ENCODE results near the gene PARP14.
"Not testable (repeated sequence)": the region's sequence is repeated elsewhere in the genome, so short reads cannot be mapped to it uniquely, and the experiment has no call there.

The PARP14 gene, protein sequence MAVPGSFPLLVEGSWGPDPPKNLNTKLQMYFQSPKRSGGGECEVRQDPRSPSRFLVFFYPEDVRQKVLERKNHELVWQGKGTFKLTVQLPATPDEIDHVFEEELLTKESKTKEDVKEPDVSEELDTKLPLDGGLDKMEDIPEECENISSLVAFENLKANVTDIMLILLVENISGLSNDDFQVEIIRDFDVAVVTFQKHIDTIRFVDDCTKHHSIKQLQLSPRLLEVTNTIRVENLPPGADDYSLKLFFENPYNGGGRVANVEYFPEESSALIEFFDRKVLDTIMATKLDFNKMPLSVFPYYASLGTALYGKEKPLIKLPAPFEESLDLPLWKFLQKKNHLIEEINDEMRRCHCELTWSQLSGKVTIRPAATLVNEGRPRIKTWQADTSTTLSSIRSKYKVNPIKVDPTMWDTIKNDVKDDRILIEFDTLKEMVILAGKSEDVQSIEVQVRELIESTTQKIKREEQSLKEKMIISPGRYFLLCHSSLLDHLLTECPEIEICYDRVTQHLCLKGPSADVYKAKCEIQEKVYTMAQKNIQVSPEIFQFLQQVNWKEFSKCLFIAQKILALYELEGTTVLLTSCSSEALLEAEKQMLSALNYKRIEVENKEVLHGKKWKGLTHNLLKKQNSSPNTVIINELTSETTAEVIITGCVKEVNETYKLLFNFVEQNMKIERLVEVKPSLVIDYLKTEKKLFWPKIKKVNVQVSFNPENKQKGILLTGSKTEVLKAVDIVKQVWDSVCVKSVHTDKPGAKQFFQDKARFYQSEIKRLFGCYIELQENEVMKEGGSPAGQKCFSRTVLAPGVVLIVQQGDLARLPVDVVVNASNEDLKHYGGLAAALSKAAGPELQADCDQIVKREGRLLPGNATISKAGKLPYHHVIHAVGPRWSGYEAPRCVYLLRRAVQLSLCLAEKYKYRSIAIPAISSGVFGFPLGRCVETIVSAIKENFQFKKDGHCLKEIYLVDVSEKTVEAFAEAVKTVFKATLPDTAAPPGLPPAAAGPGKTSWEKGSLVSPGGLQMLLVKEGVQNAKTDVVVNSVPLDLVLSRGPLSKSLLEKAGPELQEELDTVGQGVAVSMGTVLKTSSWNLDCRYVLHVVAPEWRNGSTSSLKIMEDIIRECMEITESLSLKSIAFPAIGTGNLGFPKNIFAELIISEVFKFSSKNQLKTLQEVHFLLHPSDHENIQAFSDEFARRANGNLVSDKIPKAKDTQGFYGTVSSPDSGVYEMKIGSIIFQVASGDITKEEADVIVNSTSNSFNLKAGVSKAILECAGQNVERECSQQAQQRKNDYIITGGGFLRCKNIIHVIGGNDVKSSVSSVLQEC (N-terminal part only)

DNA sequence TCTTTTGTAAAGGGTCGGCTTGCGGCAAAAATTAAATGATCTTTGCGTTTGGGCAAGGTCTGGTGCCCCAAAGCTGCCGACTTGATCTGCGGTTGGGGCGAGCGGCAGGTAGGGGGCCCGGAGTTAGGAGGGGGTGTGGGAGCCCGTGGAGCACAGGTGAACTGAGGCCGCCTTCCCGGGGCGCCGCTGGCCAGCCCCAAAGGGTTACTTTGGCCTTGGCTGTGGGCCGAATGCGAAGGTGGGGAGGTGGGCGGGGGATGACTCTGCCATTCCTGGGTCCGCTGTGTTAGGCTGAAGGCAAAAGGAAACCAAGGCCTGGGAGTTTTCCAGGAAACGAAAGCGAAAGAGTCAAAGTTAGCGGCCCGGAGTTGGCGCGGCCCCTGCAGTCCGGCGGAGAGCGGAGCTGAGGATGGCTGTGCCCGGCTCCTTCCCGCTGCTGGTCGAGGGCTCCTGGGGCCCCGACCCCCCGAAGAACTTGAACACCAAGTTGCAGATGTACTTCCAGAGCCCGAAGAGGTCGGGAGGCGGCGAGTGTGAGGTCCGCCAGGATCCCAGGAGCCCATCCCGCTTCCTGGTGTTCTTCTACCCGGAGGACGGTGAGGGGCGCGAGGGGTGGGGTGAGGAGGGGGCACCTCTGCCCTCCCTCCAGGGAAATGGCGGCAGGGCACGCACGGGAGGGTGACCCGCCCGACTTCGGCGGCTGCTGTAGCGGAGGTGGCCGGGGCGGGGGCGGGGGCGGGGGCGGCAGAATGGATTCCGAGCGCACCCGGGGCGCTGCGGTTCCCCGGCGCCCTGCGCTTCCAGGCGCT, at the start of gene PARP14:
PARP14 (plus strand) TSS at position 365 of the 809 bp plus-strand sequence; CDS start at position 410, 45 bp downstream.
- in situ Hi-C loops (cut with MboI; ENCODE audit: low sequenced_read_pairs) = loop anchor here (10.0 kb wide), 1 partner anchor 126 kb away; no protein-coding TSS in a partner anchor

- in situ Hi-C loops (cut with MboI; ENCODE audit: low sequenced_read_pairs) = no loop called here
Observed at GRCh38 chr3:122635789-122636188, 44.9 kb upstream of the PARP14 start.

DNA sequence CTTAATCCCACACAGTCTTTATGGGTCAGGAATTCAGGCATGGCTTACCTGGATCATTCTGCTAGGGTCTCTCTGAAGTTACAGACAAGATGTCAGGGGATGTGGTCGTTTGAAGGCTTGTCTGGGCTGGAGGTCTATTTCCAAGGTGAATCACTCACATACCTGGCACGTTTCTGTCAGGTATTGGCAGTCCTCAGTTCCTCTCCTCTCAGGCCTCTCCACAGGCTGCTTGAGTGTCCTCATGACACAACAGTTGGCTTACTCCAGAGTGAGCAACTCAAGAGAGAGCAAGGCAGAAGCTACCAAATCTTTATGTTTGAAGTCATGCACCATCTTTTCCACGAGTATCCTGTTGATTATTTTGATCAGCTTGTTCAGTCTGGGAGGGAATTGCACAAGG, 43.9 kb upstream of the PARP14 start:
- in situ Hi-C loops (cut with MboI; ENCODE audit: low sequenced_read_pairs) = no loop called here

DNA sequence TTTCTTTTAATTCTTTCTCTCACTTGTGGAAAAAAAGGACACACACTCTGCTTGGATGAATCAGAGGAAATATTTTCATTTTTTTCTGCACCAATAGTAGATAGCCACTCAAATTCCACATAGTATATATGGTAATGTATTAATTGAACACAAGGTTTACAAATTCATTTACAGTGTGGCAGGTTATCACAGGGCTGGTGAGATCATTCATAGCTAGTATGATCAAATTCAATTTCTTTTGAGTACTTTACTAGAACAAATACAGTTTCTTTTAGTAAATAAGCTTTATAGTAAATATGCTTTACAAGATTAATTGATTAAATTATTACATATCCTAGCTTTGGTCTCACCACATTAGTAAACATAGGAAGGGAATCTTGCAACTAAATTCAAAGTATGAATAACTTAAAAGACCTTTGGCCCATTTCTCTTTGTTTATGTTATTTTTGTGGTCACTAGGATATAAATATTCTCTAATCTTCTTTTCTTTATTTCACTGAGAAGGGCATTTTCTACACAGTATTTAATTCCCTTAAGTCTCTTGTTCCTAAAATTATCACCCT, 40.1 kb upstream of the PARP14 start:
- in situ Hi-C loops (cut with MboI; ENCODE audit: low sequenced_read_pairs) = no loop called here

GRCh38 chr3:122642935-122643334, 37.7 kb upstream of the PARP14 start:
- in situ Hi-C loops (cut with MboI; ENCODE audit: low sequenced_read_pairs) = no loop called here

DNA sequence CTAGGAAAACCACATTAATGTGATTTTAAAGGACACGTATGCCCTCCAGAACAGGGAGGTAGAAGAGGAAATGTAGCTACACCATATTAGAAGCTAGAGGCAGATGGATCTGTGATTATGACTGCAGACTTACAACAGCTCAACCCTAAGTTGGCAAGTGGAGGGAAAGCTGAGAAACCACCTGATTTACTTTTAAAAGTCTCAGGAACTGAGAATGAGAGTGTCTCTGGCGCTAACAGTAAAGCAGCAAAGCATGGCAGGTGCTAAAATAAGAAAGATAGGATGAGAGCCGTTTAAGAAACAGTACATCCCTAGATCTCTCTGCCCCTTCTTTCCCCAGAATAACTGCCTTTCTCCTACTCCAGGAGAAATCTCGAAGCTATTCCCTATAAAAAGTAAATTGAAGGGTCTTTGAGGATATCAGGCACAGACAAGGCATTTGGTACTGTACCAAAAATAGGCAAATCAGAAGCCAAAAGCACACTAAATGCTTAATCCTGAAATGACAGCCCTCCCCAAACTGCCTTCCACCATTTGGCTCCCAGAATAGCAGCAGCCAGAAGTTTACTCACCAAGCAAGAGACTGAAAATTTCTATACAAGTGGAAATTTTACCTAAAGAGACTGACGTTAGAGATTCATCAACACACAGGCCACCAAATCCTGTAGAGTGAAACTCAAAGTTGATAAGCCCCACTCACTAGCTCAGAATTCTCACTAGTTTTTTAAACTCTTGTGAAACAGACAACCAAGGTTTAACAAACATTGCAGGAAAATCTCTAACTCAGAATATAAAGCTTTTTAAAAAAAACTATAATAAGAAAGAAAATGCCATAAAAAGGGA, 34.3 kb upstream of the PARP14 start:
- in situ Hi-C loops (cut with MboI; ENCODE audit: low sequenced_read_pairs) = no loop called here

DNA sequence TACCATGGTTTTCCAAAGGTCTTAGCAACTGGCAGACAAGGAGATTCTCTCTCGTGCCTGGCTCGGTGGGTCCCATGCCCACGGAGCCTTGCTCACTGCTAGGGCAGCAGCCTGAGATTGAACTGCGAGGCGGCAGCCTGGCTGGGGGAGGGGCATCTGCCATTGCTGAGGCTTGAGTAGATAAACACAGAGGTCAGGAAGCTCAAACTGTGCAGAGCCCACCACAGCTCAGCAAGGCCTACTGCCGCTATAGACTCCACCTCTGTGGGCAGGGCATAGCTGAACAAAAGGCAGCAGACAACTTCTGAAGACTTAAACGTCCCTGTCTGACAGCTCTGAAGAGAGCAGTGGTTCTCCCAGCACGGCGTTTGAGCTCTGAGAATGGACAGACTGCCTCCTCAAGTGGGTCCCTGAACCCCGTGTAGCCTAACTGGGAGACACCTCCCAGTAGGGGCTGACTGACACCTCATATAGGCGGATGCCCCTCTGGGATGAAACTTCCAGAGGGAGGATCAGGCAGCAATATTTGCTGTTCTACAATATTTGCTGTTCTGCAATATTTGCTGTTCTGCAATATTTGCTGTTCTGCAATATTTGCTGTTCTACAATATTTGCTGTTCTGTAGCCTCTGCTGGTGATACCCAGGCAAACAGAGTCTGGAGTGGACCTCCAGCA, 29.3 kb upstream of the PARP14 start:
- in situ Hi-C loops (cut with MboI; ENCODE audit: low sequenced_read_pairs) = not testable (repeated sequence)

DNA sequence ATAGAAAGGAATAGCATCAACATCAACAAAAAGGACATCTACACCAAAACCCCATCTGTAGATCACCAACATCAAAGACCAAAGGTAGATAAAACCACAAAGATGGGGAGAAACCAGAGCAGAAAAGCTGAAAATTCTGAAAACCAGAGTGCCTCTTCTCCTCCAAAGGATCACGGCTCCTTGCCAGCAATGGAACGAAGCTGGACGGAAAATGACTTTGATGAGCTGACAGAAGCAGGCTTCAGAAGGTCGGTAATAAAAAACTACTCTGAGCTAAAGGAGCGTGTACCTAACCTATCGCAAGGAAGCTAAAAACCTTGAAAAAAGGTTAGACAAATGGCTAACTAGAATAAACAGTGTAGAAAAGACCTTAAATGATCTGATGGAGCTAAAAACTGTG, 28.7 kb upstream of the PARP14 start:
- in situ Hi-C loops (cut with MboI; ENCODE audit: low sequenced_read_pairs) = not testable (repeated sequence)

DNA sequence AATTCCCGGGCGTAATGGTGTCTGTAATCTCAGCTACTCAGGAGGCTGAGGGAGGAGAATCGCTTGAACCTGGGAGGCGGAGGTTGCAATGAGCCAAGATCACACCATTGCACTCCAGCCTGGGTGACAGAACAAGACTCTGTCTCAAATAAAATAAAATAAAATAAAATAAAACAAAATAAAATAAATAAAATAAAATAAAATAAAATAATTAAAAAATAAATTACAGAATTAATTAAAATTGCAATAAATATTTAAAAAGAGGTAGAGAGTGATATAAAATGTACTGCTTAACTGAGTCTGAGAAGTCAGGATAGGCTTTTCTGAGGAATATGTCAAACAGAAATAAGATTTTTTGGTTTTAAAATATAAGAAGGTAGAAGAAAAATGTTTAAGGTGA, 22.3 kb upstream of the PARP14 start:
- in situ Hi-C loops (cut with MboI; ENCODE audit: low sequenced_read_pairs) = not testable (repeated sequence)

DNA sequence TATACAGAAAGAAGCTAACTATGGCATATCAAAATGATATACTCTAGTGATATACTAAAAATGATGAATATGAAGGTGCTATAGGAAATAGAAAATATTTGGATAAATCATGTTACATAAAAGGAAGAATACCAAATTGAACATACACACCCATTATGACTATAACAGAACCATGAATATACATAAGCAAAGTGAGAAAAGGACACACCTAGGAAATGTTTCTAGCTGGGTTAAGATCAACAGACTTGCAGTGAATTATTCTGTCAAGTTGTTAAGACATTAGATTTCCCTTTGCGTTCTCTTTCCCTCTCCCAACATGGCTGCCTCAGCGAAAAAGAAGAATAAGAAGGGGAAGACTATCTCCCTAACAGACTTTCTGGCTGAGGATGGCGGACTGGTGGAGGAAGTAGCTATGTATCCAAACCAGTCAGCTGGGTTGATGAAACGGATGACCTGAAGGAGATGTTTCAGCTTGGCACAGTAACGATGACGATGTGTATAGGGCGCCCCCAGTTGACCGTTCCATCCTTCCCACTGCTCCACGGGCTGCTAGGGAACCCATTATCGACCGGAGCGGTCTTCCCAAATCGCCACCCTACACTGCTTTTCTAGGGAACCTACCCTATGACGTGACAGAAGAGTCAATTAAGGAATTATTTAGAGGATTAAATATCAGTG, 20.2 kb upstream of the PARP14 start:
- in situ Hi-C loops (cut with MboI; ENCODE audit: low sequenced_read_pairs) = no loop called here

DNA sequence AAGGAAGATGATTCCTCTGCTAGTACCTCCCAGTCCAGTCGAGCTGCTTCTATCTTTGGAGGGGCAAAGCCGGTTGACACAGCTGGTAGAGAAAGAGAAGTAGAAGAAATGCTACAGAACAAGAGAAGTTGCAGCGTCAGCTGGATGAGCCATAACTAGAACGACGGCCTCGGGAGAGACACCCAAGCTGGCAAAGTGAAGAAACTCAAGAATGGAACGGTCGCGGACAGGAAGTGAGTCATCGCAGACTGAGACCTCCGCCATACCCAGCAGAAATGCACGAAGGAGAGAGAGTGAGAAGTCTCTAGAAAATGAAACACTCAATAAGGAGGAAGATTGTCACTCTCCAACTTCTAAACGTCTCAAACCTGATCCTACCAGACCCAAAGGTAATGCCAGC, 19.0 kb upstream of the PARP14 start:
- in situ Hi-C loops (cut with MboI; ENCODE audit: low sequenced_read_pairs) = no loop called here

DNA sequence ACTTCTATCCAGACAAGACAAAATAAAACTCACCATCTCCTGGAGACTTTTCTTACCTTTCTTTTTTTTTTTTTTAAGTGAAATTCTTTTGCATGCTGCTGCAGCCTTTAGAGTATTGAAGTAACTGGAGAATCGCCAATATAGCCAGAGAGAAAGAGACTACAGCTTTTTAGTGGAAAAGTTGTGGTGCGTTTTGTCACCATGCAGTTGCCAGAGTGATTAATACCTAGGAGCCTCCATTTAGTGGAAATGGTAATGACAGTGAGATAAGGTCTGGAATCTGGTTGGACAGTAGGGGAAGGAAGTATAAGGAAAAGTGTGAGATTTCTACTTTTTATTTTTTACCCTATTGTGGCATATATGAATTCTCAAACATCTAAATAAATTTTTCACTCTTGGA, 18.1 kb upstream of the PARP14 start:
- in situ Hi-C loops (cut with MboI; ENCODE audit: low sequenced_read_pairs) = no loop called here

DNA sequence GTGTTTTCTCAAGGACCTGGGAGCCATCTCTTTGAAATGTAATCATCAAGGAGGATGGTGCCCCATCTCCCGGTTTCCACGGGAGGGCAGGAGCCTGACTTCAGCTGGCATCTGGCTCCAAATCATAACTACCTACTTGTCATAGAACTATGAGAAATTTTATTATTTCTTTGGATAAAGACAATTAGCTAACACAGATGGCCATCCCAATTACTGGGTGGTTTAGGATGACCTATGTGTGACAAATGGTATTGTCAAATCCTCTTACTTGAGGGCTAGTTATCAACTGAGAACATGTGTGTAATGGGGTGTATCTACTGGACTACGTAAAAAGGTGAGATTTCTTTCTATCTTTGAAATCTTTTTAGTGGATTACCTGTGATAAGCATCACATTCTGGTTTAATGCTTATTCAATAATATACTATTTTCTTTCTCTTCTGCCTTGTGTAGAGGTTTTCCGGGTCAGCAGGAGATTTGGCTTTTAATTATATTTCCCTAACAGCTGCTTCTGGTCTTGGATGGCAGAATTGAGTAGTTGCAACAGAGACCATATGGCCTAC, 15.3 kb upstream of the PARP14 start:
- in situ Hi-C loops (cut with MboI; ENCODE audit: low sequenced_read_pairs) = no loop called here

- in situ Hi-C loops (cut with MboI; ENCODE audit: low sequenced_read_pairs) = no loop called here
Observed at GRCh38 chr3:122665881-122666280, 14.8 kb upstream of the PARP14 start.

DNA sequence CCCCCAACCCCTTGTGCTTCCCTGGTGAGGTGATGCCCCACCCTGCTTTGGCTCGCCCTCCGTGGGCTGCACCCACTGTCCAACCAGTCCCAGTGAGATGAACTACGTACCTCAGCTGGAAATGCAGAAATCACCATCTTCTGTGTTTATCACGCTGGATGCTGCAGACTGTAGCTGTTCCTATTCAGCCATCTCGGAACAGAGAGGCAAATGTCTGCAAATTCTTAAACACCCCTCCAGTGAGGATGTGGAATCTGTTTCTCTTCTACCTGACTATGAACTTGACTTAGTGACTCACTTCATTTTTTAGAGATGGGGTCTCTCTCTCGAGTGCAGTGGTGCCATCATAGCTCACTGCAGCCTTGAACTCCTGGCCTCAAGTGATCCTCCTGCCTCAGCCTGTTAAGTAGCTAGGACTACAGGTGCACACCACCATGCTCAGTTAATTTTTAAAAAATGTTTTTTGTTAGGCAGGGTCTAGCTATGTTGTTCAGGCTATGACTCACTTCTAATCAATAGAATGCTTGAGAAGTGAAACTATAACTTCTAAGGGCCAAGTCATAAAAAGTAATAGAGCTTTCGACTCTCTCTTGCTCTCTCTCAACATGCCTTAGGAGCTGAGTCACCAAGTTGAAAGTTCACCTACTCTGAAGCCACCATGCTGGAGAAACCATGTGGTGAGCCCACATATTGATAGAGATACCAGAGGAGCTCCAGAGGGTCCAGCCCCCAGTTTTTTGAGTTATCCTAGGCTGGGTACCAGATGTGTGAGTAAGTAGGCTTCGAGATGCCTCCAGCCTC, 11.5 kb upstream of the PARP14 start:
- in situ Hi-C loops (cut with MboI; ENCODE audit: low sequenced_read_pairs) = no loop called here

- in situ Hi-C loops (cut with MboI; ENCODE audit: low sequenced_read_pairs) = no loop called here
Observed at GRCh38 chr3:122671553-122671952, 9.1 kb upstream of the PARP14 start.

DNA sequence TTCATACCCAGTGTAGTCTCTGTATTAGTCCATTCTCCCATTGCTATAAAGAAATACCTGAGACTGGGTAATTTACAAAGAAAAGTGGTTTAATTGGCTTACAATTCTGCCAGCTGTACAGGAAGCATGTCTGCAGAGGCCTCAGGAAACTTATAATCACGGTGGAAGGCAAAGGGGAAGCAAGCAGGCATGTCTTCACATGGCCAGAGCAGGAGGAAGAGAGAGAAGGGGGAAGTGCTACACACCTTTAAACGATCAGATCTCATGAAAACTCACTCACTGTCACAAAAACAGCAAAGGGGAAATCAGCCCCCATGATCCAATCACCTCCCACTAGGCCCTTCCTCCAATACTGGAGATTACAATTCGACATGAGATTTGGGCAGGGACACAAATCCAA, 6.3 kb upstream of the PARP14 start:
- in situ Hi-C loops (cut with MboI; ENCODE audit: low sequenced_read_pairs) = no loop called here
